PC-3 (cell line): ENCODE measurements around the gene CHRND.

Source experiments
- EZH2 ChIP-seq: fragments of 300-600 bp; sonication (generic); IDR thresholded peaks from one replicate; pipeline ENCODE4 v1.6.1; 2017; ENCODE audit warnings: antibody characterized with exemption, mild to moderate bottlenecking, low read length; ENCODE audit not compliant: unreplicated experiment
- EZH2phosphoT487 ChIP-seq: fragments of 300-600 bp; sonication (generic); IDR thresholded peaks from 2 replicates; pipeline ENCODE4 v1.6.1; 2018; ENCODE audit warnings: mild to moderate bottlenecking, antibody characterized with exemption, low read length, borderline replicate concordance
- TF ChIP-seq, protein P1 (sequence below): fragments of 300-600 bp; sonication (generic); conservative IDR thresholded peaks from 2 replicates; pipeline ENCODE4 v1.5.1; 2017; ENCODE audit warnings: antibody characterized with exemption, low read depth, mild to moderate bottlenecking, low read length

DNA sequence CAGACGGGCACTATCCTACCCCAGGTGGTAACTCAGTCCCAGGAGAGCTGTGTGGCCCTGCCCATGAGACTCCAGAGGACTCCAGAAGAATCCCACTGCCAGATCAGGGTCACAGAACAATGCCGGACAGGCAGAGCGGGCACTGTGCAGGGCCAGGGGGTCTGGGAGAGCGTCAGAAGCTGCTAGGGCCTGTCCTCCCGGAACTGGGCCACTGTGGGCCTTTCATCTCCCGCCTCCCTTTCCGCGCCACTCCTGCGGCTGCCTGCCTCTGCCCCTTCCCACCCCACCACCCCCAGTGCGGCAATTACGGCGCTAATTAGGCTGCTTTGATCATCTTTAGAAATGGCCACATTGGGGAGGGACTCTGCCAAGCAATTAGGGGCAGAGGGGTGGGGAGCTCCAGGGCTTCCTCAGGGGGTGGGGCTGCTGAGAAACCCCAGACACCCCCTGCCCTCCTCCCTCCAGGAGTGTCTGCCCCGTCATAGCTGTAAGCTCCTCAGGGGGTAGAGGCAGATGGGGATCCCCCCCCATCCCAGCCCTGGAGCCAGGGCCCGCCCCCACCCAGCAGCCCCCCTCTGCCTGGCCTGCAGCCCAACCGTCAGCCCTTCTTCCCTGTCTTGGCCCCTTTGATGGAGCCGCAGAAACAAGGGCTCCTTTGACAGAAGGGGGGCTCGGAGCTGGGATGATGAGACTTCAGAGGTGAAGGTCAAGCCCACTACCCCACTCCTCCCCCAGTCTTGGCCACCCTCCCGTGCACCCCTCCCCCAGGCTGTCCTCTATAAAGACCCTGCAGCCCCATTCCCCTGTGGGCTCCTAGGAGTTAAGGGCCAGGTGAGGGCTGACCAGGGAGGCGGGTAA is 6.2 kb upstream of the CHRND start, which contains the start of gene PRSS56:
- TF ChIP-seq, protein P1, sequence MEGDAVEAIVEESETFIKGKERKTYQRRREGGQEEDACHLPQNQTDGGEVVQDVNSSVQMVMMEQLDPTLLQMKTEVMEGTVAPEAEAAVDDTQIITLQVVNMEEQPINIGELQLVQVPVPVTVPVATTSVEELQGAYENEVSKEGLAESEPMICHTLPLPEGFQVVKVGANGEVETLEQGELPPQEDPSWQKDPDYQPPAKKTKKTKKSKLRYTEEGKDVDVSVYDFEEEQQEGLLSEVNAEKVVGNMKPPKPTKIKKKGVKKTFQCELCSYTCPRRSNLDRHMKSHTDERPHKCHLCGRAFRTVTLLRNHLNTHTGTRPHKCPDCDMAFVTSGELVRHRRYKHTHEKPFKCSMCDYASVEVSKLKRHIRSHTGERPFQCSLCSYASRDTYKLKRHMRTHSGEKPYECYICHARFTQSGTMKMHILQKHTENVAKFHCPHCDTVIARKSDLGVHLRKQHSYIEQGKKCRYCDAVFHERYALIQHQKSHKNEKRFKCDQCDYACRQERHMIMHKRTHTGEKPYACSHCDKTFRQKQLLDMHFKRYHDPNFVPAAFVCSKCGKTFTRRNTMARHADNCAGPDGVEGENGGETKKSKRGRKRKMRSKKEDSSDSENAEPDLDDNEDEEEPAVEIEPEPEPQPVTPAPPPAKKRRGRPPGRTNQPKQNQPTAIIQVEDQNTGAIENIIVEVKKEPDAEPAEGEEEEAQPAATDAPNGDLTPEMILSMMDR: no peak
- TF ChIP-seq EZH2phosphoT487: no peak
- TF ChIP-seq EZH2: no peak
